Endothelial cell (in vitro differentiated cells): ENCODE data around the gene REXO5. TPM values are rescaled to one million over a fixed set of nuclear protein-coding genes. Genes with fewer than 3 reads are reported as not detected.

Source experiments
- DNase-seq: peaks from one replicate; pipeline ENCODE4 v3.0.0; 2021; ENCODE audit warnings: low spot score
- H3K27ac Mint-ChIP-seq: one replicate; pipeline ENCODE4 v1.8.0; 2021; ENCODE audit warnings: mixed read lengths, inconsistent platforms; ENCODE audit not compliant: unreplicated experiment
- H3K27me3 Mint-ChIP-seq: one replicate; pipeline ENCODE4 v1.8.0; 2021; ENCODE audit warnings: mild to moderate bottlenecking, moderate library complexity, mixed read lengths, inconsistent platforms; ENCODE audit not compliant: unreplicated experiment
- H3K36me3 Mint-ChIP-seq: one replicate; pipeline ENCODE4 v1.8.0; 2021; ENCODE audit warnings: mild to moderate bottlenecking, low read depth, mixed read lengths, inconsistent platforms; ENCODE audit not compliant: unreplicated experiment
- H3K4me1 Mint-ChIP-seq: one replicate; pipeline ENCODE4 v1.8.0; 2021; ENCODE audit warnings: mild to moderate bottlenecking, mixed read lengths, inconsistent platforms; ENCODE audit not compliant: unreplicated experiment
- H3K4me3 Mint-ChIP-seq: one replicate; pipeline ENCODE4 v1.8.0; 2021; ENCODE audit warnings: mild to moderate bottlenecking, mixed read lengths, inconsistent platforms; ENCODE audit not compliant: unreplicated experiment
- H3K9me3 Mint-ChIP-seq: one replicate; pipeline ENCODE4 v1.8.0; 2021; ENCODE audit warnings: mixed read lengths, inconsistent platforms; ENCODE audit not compliant: unreplicated experiment
- total RNA-seq: library from RNA; stranded (reverse); fragmentation: NEBNext Ultra II Directional; extraction: Animal tissue kit (Norgen Biotek cat#: 25700); gene quantifications from one replicate; pipeline ENCODE4 v1.2.1, GENCODE V29; 2021; ENCODE audit not compliant: unreplicated experiment
- TF ChIP-seq, protein P1 (sequence below): fragments of 200-600 bp; sonication (generic); IDR thresholded peaks from one replicate; pipeline ENCODE4 v1.5.0; 2021; ENCODE audit warnings: antibody characterized with exemption; ENCODE audit not compliant: unreplicated experiment

REXO5 gene
- total RNA-seq, 1 donor from 2014 or later, result 2.4 TPM

DNA sequence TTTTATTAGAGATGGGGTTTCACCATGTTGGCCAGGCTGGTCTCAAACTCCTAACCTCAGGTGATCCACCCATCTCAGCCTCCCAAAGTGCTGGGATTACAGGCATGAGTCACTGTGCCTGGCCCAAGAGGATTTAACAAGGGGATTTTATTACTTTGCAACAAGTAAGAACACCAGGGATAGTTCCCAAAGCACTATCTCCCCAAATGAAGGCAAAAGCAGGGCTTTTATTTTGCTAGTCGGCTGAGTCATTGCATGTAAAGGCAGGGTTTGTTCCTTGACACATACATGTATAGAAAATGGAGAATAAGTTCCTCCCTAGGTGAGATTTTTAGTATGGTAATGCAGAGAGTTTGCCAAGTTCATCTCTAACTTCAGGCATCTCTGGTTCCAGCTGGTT is 24.0 kb downstream of the REXO5 start:
- no peak for DNase-seq
- H3K36me3 Mint-ChIP-seq, result no peaks in the 10 kb centered on the region
- TF ChIP-seq, protein P1, sequence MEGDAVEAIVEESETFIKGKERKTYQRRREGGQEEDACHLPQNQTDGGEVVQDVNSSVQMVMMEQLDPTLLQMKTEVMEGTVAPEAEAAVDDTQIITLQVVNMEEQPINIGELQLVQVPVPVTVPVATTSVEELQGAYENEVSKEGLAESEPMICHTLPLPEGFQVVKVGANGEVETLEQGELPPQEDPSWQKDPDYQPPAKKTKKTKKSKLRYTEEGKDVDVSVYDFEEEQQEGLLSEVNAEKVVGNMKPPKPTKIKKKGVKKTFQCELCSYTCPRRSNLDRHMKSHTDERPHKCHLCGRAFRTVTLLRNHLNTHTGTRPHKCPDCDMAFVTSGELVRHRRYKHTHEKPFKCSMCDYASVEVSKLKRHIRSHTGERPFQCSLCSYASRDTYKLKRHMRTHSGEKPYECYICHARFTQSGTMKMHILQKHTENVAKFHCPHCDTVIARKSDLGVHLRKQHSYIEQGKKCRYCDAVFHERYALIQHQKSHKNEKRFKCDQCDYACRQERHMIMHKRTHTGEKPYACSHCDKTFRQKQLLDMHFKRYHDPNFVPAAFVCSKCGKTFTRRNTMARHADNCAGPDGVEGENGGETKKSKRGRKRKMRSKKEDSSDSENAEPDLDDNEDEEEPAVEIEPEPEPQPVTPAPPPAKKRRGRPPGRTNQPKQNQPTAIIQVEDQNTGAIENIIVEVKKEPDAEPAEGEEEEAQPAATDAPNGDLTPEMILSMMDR, result no peak
- H3K4me1 Mint-ChIP-seq, result no peaks in the 10 kb centered on the region
- no peak overlapping the region for H3K27ac Mint-ChIP-seq
- H3K4me3 Mint-ChIP-seq, result no peak overlapping the region
- no peaks in the 10 kb centered on the region for H3K9me3 Mint-ChIP-seq
- no peaks in the 10 kb centered on the region for H3K27me3 Mint-ChIP-seq

GRCh38 chr16:20833086-20833485 is 26.8 kb downstream of the REXO5 start:
- Mint-ChIP-seq H3K27me3 (no peaks in the 10 kb centered on the region), H3K27ac (no peak overlapping the region), H3K36me3 (peaks cover 16% of the 10 kb centered on the region), H3K9me3 (no peaks in the 10 kb centered on the region), H3K4me3 (no peak overlapping the region), H3K4me1 (no peaks in the 10 kb centered on the region)
- TF ChIP-seq, protein P1, result no peak
- DNase-seq, result no peak

DNA sequence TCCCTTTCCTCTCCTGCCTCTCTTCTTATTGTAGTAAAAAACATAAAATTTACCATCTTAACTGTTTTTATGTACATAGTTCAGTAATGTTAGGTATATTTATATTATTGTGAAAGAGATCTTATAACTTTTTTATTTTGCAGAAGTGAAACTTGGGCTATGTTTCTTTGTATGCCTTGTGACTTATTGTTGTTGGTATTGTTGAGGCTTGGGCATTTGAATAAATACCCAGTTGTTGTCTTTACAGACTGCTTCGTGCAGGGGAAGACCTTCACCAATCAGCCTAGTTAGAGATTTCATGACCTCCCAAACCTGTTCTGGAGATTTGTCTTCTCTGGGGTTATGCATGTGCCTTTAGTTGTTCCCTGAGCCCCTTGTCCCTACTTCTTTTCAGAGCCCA is 31.9 kb downstream of the REXO5 start:
- no peak for DNase-seq
- Mint-ChIP-seq H3K27ac (no peak overlapping the region), H3K4me3 (no peak overlapping the region), H3K27me3 (no peaks in the 10 kb centered on the region), H3K36me3 (peaks cover 16% of the 10 kb centered on the region), H3K4me1 (no peaks in the 10 kb centered on the region), H3K9me3 (no peaks in the 10 kb centered on the region)
- TF ChIP-seq, protein P1, result no peak

- Mint-ChIP-seq H3K9me3 (no peaks in the 10 kb centered on the region), H3K27ac (no peak overlapping the region), H3K4me1 (peaks cover 5% of the 10 kb centered on the region), H3K36me3 (peaks cover 16% of the 10 kb centered on the region), H3K4me3 (no peak overlapping the region), H3K27me3 (no peaks in the 10 kb centered on the region)
- DNase-seq, result no peak
- TF ChIP-seq, protein P1, result no peak
Observed at GRCh38 chr16:20839504-20839903, 33.2 kb downstream of the REXO5 start.

GRCh38 chr16:20844054-20844453 is 37.7 kb downstream of the REXO5 start:
- Mint-ChIP-seq H3K4me1 (peaks cover 16% of the 10 kb centered on the region), H3K27me3 (no peaks in the 10 kb centered on the region), H3K9me3 (no peaks in the 10 kb centered on the region), H3K4me3 (no peak overlapping the region), H3K36me3 (no peaks in the 10 kb centered on the region), H3K27ac (no peak overlapping the region)
- DNase-seq, result no peak
- TF ChIP-seq, protein P1, result no peak
